HG03196 (cell line): ENCODE data around the gene PLGRKT.
"Not testable (repeated sequence)": the region's sequence is repeated elsewhere in the genome, so short reads cannot be mapped to it uniquely, and the experiment has no call there.

Experiments
- ATAC-seq: cut with Tn5 transposase; IDR thresholded peaks from one replicate; pipeline ENCODE4 v1.9.1; 2021; ENCODE audit not compliant: unreplicated experiment

Gene PLGRKT

GRCh38 chr9:5437254-5438216 lies at the start of gene PLGRKT:
TSS of gene PLGRKT (minus strand) at chr9:5437925. CDS start at chr9:5431977, 5,948 bp downstream.
- peak; percentile 85 for ATAC-seq

- ATAC-seq, result no peak
Measured at GRCh38 chr9:5486988-5487387, 49.3 kb upstream of the PLGRKT start.

GRCh38 chr9:5485378-5486085 lies 47.8 kb upstream of the PLGRKT start:
- ATAC-seq, result no peak

GRCh38 chr9:5483306-5483705 lies 45.6 kb upstream of the PLGRKT start:
- no peak for ATAC-seq

GRCh38 chr9:5482194-5482593 lies 44.5 kb upstream of the PLGRKT start:
- ATAC-seq, result no peak

GRCh38 chr9:5481322-5482040 lies 43.8 kb upstream of the PLGRKT start:
- ATAC-seq, result no peak

GRCh38 chr9:5480919-5481318 lies 43.2 kb upstream of the PLGRKT start:
- ATAC-seq, result no peak

- ATAC-seq, result peak; percentile 52
Measured at GRCh38 chr9:5479994-5480694, 42.4 kb upstream of the PLGRKT start.

GRCh38 chr9:5478206-5478605 lies 40.5 kb upstream of the PLGRKT start:
- no peak for ATAC-seq

- not testable (repeated sequence) for ATAC-seq
Measured at GRCh38 chr9:5475611-5476010, 37.9 kb upstream of the PLGRKT start.

GRCh38 chr9:5470816-5471215 lies 33.1 kb upstream of the PLGRKT start:
- no peak for ATAC-seq

GRCh38 chr9:5470122-5470521 lies 32.4 kb upstream of the PLGRKT start:
- no peak for ATAC-seq

- no peak for ATAC-seq
Measured at GRCh38 chr9:5468850-5469249, 31.1 kb upstream of the PLGRKT start.

GRCh38 chr9:5466766-5467165 lies 29.0 kb upstream of the PLGRKT start:
- ATAC-seq, result no peak

GRCh38 chr9:5466005-5466404 lies 28.3 kb upstream of the PLGRKT start:
- no peak for ATAC-seq

GRCh38 chr9:5464831-5465330 lies 27.2 kb upstream of the PLGRKT start:
- ATAC-seq, result not testable (repeated sequence)

GRCh38 chr9:5460157-5460556 lies 22.4 kb upstream of the PLGRKT start:
- no peak for ATAC-seq

GRCh38 chr9:5459289-5459829 lies 21.6 kb upstream of the PLGRKT start:
- ATAC-seq, result peak; percentile 65

- no peak for ATAC-seq
Measured at GRCh38 chr9:5455181-5455580, 17.5 kb upstream of the PLGRKT start.

- ATAC-seq, result no peak
Measured at GRCh38 chr9:5453673-5454072, 15.9 kb upstream of the PLGRKT start.
